Endothelial cell of umbilical vein (primary cell): ENCODE data around the gene CALCOCO1. TPM values are rescaled to one million over a fixed set of nuclear protein-coding genes. Genes with fewer than 3 reads are reported as not detected.

Source experiments
- BruUV-seq: library from RNA; stranded (reverse); fragments of 400-500 nt; replicated peaks from 2 replicates; lab custom pipeline; 2021; lab: Mats Ljungman, UMichigan
- CTCF ChIA-PET: fragments of 300-600, 350-600 bp; sonication (Branson Sonifier 250); formaldehyde crosslinking; loops from one replicate; lab custom pipeline; 2021; ENCODE audit warnings: antibody characterized with exemption, inconsistent platforms; lab: Charles Lee
- POLR2A ChIA-PET: fragments of 300-600, 350-600 bp; sonication (Branson Sonifier 250); formaldehyde crosslinking; loops from one replicate; lab custom pipeline; 2021; ENCODE audit warnings: antibody characterized with exemption, inconsistent platforms; lab: Charles Lee
- DNase-seq: peaks from one replicate; pipeline ENCODE4 v3.0.0-alpha.2; 2011; ENCODE audit warnings: low read depth, low spot score
- FAIRE-seq: peaks from 2 replicates; lab custom pipeline; 2011; peaks lifted over from hg19 to GRCh38; lab: Jason Lieb, UNC
- H2AFZ ChIP-seq: 2 replicates; pipeline ENCODE4 v1.6.0; 2012; ENCODE audit warnings: low read depth, low read length, control low read depth, inconsistent platforms
- H3K27ac ChIP-seq: 2 replicates; pipeline ENCODE4 v1.5.1; 2011; ENCODE audit warnings: low read depth, mild to moderate bottlenecking, control low read depth, low read length, moderate library complexity; ENCODE audit not compliant: insufficient read depth
- H3K27me3 ChIP-seq, 2 experiments: 2 replicates each; pipeline versions ENCODE4 v1.6.0 to v1.6.1; 2011; ENCODE audit warnings: low read length in 2 of 2, mixed read lengths in 1 of 2; ENCODE audit not compliant: control insufficient read depth in 2 of 2, insufficient read depth in 2 of 2
- H3K36me3 ChIP-seq, 2 experiments: 2 replicates in 1 of 2; 3 replicates in 1 of 2; pipeline ENCODE4 v1.5.1; 2011; ENCODE audit warnings: low read length in 2 of 2, mild to moderate bottlenecking in 1 of 2, moderate library complexity in 1 of 2; ENCODE audit not compliant: control insufficient read depth in 2 of 2, insufficient read depth in 2 of 2; ENCODE audit errors: extremely low read depth in 1 of 2
- H3K4me1 ChIP-seq: 3 replicates; pipeline ENCODE4 v1.5.1; 2011; ENCODE audit warnings: mild to moderate bottlenecking, low read length; ENCODE audit not compliant: control insufficient read depth, insufficient read depth; ENCODE audit errors: extremely low read depth
- H3K4me2 ChIP-seq: 2 replicates; pipeline ENCODE4 v1.6.1; 2011; ENCODE audit warnings: low read length, control low read depth, mixed read lengths; ENCODE audit not compliant: insufficient read depth
- H3K4me3 ChIP-seq, 3 experiments: fragments of 200-600 bp in 1 of 3; sonication (generic), shearing (Covaris generic) in 1 of 3; replicated peaks in 1 of 3; 2 replicates each; pipeline ENCODE4 v1.5.1; 2011 to 2016; ENCODE audit warnings: control low read depth in 3 of 3, low read length in 3 of 3, mild to moderate bottlenecking in 2 of 3, inconsistent platforms in 1 of 3, low read depth in 1 of 3, moderate library complexity in 1 of 3; ENCODE audit not compliant: insufficient read depth in 1 of 3
- H3K79me2 ChIP-seq: 2 replicates; pipeline ENCODE4 v1.6.0; 2012; ENCODE audit warnings: low read length, inconsistent platforms; ENCODE audit not compliant: control insufficient read depth, insufficient read depth
- H3K9ac ChIP-seq: replicated peaks from 2 replicates; pipeline ENCODE3; 2011; ENCODE audit warnings: low read length, control low read depth; ENCODE audit not compliant: insufficient read depth; ENCODE audit errors: extremely low read depth
- H3K9me1 ChIP-seq: replicated peaks from 3 replicates; pipeline ENCODE4 v1.6.0; 2011; ENCODE audit warnings: mild to moderate bottlenecking, low read length; ENCODE audit not compliant: control insufficient read depth, insufficient read depth; ENCODE audit errors: extremely low read depth
- H3K9me3 ChIP-seq: replicated peaks from 2 replicates; pipeline ENCODE4 v1.5.1; 2012; ENCODE audit warnings: low read length, inconsistent platforms; ENCODE audit not compliant: control insufficient read depth, insufficient read depth
- H4K20me1 ChIP-seq: replicated peaks from 2 replicates; pipeline ENCODE3; 2011; ENCODE audit warnings: mild to moderate bottlenecking, low read length; ENCODE audit not compliant: control insufficient read depth, insufficient read depth; ENCODE audit errors: extremely low read depth
- CTCF ChIP-seq, 2 donors: IDR thresholded peaks; 1 replicate in 1 of 2; 2 replicates in 1 of 2; pipeline ENCODE4 v1.5.1; 2011; ENCODE audit warnings: low read length in 2 of 2, mild to moderate bottlenecking in 2 of 2, moderate library complexity in 2 of 2, control low read depth in 1 of 2, inconsistent platforms in 1 of 2, low read depth in 1 of 2; ENCODE audit not compliant: insufficient read depth in 1 of 2; ENCODE audit errors: extremely low read depth in 1 of 2
- EZH2 ChIP-seq: IDR thresholded peaks from 2 replicates; pipeline ENCODE4 v1.6.1; 2012; ENCODE audit warnings: borderline replicate concordance, low read depth, mild to moderate bottlenecking, moderate library complexity, low read length, inconsistent platforms; ENCODE audit not compliant: severe bottlenecking
- FOS ChIP-seq: IDR thresholded peaks from 2 replicates; pipeline ENCODE4 v1.6.1; 2011; ENCODE audit warnings: mild to moderate bottlenecking, low read length, moderate library complexity, borderline replicate concordance; ENCODE audit not compliant: insufficient read depth
- GATA2 ChIP-seq: IDR thresholded peaks from 2 replicates; pipeline ENCODE4 v1.7.0; 2011; ENCODE audit warnings: low read depth, mild to moderate bottlenecking, moderate library complexity, mixed read lengths, low read length; ENCODE audit not compliant: insufficient read length, insufficient read depth
- JUN ChIP-seq: IDR thresholded peaks from 2 replicates; pipeline ENCODE4 v1.6.1; 2011; ENCODE audit warnings: borderline replicate concordance, low read depth; ENCODE audit not compliant: insufficient read length, insufficient read depth
- MAX ChIP-seq: IDR thresholded peaks from 2 replicates; pipeline ENCODE4 v1.6.1; 2011; ENCODE audit not compliant: insufficient read depth, insufficient read length
- MYC ChIP-seq: IDR thresholded peaks from one replicate; pipeline ENCODE4 v1.6.1; 2011; ENCODE audit warnings: mild to moderate bottlenecking, low read depth, low read length
- POLR2A ChIP-seq: IDR thresholded peaks from 2 replicates; pipeline ENCODE4 v1.6.1; 2012; ENCODE audit warnings: low read depth, mild to moderate bottlenecking, control low read depth, low read length
- POLR2AphosphoS5 ChIP-seq: IDR thresholded peaks from 2 replicates; pipeline ENCODE4 v1.6.1; 2012; ENCODE audit warnings: low read depth, mild to moderate bottlenecking, control low read depth, low read length, moderate library complexity; ENCODE audit not compliant: insufficient read depth
- dilution Hi-C: fragments of 300-500 bp; cut with MboI; formaldehyde crosslinking; loops from one replicate; pipeline ENCODE4 v1.15.0; 2019; ENCODE audit warnings: low sequenced_read_pairs; ENCODE audit not compliant: extremely low pct_ligation_motif_present
- intact Hi-C: fragments of 100-400 bp; cut with micrococcal nuclease; formaldehyde crosslinking; loops from one replicate; pipeline ENCODE4 v1.10.0; 2022
- polyA plus RNA-seq, 4 experiments: library from polyadenylated mRNA; depleted of rRNA in 3 of 4; stranded (reverse) in 3 of 4; unstranded in 1 of 4; fragments of >200 nt; gene quantifications; 2 replicates each; pipeline versions ENCODE4 v1.2.1 to v1.2.3, GENCODE V29; 2011 to 2012; ENCODE audit warnings: missing spikeins in 1 of 4
- total RNA-seq: library from RNA; stranded (reverse); gene quantifications from 2 replicates; pipeline ENCODE4 v1.2.3, GENCODE V29; 2021

The CALCOCO1 gene
- total and polyA plus RNA-seq, 2 donors (not counting 3 experiments of a cell fraction or from before 2014, with no cell fraction given): 70.9 to 135 TPM

GRCh38 chr12:53667080-53667479 is 60.2 kb downstream of the CALCOCO1 start:
- Histone ChIP-seq H4K20me1 (no peaks in the 10 kb centered on the region), H3K27ac (no peak overlapping the region), H3K79me2 (peaks cover 12% of the 10 kb centered on the region), H3K36me3 (peaks cover 14 to 44% of the 10 kb centered on the region in 2 experiments), H3K4me3 (no peak overlapping the region), H3K27me3 (no peaks in the 10 kb centered on the region), H3K9me1 (no peaks in the 10 kb centered on the region), H2AFZ (no peak overlapping the region), H3K9ac (no peak overlapping the region), H3K4me2 (no peak overlapping the region), H3K9me3 (no peaks in the 10 kb centered on the region), H3K4me1 (no peaks in the 10 kb centered on the region)
- TF ChIP-seq EZH2 (no peak), POLR2A (no peak), POLR2AphosphoS5 (no peak), FOS (no peak), GATA2 (no peak), JUN (no peak), MYC (no peak), CTCF (IDR thresholded peaks at IDR 0.05; ENCODE audit: extremely low read depth in 1 of 2, insufficient read depth in 1 of 2, low read depth in 1 of 2, low read length in 2 of 2) (no peak), MAX (no peak)
- intact Hi-C loops (no loop called here), dilution Hi-C loops (no loop called here)
- CTCF ChIA-PET: interaction anchor here (0.9 to 2.2 kb wide), 3 partner anchors 17 to 124 kb away, joined by 4 to 9 read pairs (median 4); no protein-coding TSS in a partner anchor
- BruUV-seq: no TSS peak
- FAIRE-seq (no peak), DNase-seq (no peak)
- POLR2A ChIA-PET: interaction anchor here (1.1 kb wide), 1 partner anchor 9 kb away, joined by 3 read pairs; the partner anchor contains the start of gene ATP5MC2
